Esophagus muscularis mucosa (tissue), 3 donors: ENCODE data around the gene CHCHD1.

Source experiments
- CTCF ChIP-seq, 3 experiments: fragments of 200-600 bp in 2 of 3; fragments of 450-650 bp in 1 of 3; sonication (generic) in 2 of 3; IDR thresholded peaks; one replicate each; pipeline ENCODE4 v1.5.1; 2017 to 2019; ENCODE audit warnings: antibody characterized with exemption in 3 of 3, mild to moderate bottlenecking in 2 of 3, moderate library complexity in 1 of 3
- POLR2A ChIP-seq: fragments of 450-650 bp; IDR thresholded peaks from one replicate; pipeline ENCODE4 v1.6.1; 2017; ENCODE audit warnings: antibody characterized with exemption, moderate library complexity, mild to moderate bottlenecking, low read depth
- POLR2AphosphoS5 ChIP-seq, 2 donors: sonication (generic); formaldehyde crosslinking; IDR thresholded peaks; one replicate each; pipeline ENCODE4 v1.6.1; 2017; ENCODE audit warnings: antibody characterized with exemption in 2 of 2

- TF ChIP-seq CTCF (IDR thresholded peaks at IDR 0.05) (no peak), POLR2A (no peak), POLR2AphosphoS5 (IDR thresholded peaks at IDR 0.05) (no peak)
These were observed 2.8 kb upstream of the CHCHD1 start for GRCh38 chr10:73779018-73779417.
